GM23338 (cell line): ENCODE results near the gene MAGOHB.

Experiments used
- CREB1 ChIP-seq: fragments of 250-450 bp; sonication (Bioruptor Pico); IDR thresholded peaks from 2 replicates; pipeline ENCODE4 v1.5.0; 2020; ENCODE audit warnings: low read depth, mild to moderate bottlenecking, moderate library complexity
- EZH2phosphoT487 ChIP-seq: fragments of 200-600 bp; sonication (generic); IDR thresholded peaks from one replicate; pipeline ENCODE4 v1.8.1; 2018; ENCODE audit warnings: antibody characterized with exemption; ENCODE audit not compliant: unreplicated experiment
- POLR2AphosphoS5 ChIP-seq: IDR thresholded peaks from 2 replicates; pipeline ENCODE4 v1.6.1; 2016; ENCODE audit warnings: antibody characterized with exemption, low read depth
- TF ChIP-seq, protein P1 (sequence below), 2 experiments: fragments of 200-600 bp in 1 of 2; sonication (generic) in 1 of 2; conservative IDR thresholded peaks; 2 replicates each; pipeline versions ENCODE4 v1.5.1 to v1.6.1; 2016 to 2017; ENCODE audit warnings: antibody characterized with exemption in 2 of 2, low read depth in 2 of 2, mild to moderate bottlenecking in 2 of 2, moderate library complexity in 1 of 2
- TF ChIP-seq, protein P2 (sequence below): IDR thresholded peaks from one replicate; pipeline ENCODE4 v1.6.1; 2018; ENCODE audit warnings: antibody characterized with exemption; ENCODE audit not compliant: unreplicated experiment

DNA sequence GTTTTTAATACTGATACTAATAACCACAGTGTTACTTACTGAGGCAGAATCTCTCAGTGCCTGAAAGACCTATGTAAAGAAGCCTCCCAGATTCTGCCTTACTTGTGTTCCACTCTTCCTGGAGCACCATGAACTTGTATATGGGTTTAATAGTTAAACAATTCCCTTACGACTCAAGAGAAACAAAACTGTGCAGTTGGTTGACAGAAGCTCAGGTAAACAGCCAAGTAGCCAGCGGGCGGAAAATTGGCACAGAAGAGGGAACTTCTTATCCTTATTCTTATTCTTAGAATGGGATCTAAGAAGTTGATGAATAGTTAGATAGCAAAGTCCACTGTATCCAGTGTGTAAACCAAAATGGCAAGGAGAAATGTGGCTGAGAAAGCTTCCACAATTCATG is 22.7 kb upstream of the MAGOHB start:
- no peak for TF ChIP-seq EZH2phosphoT487
- TF ChIP-seq, protein P1, sequence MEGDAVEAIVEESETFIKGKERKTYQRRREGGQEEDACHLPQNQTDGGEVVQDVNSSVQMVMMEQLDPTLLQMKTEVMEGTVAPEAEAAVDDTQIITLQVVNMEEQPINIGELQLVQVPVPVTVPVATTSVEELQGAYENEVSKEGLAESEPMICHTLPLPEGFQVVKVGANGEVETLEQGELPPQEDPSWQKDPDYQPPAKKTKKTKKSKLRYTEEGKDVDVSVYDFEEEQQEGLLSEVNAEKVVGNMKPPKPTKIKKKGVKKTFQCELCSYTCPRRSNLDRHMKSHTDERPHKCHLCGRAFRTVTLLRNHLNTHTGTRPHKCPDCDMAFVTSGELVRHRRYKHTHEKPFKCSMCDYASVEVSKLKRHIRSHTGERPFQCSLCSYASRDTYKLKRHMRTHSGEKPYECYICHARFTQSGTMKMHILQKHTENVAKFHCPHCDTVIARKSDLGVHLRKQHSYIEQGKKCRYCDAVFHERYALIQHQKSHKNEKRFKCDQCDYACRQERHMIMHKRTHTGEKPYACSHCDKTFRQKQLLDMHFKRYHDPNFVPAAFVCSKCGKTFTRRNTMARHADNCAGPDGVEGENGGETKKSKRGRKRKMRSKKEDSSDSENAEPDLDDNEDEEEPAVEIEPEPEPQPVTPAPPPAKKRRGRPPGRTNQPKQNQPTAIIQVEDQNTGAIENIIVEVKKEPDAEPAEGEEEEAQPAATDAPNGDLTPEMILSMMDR (conservative IDR thresholded peaks at IDR 0.05; ENCODE audit: low read depth in 2 of 2): no peak
- TF ChIP-seq, protein P2, sequence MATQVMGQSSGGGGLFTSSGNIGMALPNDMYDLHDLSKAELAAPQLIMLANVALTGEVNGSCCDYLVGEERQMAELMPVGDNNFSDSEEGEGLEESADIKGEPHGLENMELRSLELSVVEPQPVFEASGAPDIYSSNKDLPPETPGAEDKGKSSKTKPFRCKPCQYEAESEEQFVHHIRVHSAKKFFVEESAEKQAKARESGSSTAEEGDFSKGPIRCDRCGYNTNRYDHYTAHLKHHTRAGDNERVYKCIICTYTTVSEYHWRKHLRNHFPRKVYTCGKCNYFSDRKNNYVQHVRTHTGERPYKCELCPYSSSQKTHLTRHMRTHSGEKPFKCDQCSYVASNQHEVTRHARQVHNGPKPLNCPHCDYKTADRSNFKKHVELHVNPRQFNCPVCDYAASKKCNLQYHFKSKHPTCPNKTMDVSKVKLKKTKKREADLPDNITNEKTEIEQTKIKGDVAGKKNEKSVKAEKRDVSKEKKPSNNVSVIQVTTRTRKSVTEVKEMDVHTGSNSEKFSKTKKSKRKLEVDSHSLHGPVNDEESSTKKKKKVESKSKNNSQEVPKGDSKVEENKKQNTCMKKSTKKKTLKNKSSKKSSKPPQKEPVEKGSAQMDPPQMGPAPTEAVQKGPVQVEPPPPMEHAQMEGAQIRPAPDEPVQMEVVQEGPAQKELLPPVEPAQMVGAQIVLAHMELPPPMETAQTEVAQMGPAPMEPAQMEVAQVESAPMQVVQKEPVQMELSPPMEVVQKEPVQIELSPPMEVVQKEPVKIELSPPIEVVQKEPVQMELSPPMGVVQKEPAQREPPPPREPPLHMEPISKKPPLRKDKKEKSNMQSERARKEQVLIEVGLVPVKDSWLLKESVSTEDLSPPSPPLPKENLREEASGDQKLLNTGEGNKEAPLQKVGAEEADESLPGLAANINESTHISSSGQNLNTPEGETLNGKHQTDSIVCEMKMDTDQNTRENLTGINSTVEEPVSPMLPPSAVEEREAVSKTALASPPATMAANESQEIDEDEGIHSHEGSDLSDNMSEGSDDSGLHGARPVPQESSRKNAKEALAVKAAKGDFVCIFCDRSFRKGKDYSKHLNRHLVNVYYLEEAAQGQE: no peak
- TF ChIP-seq POLR2AphosphoS5: no peak
- TF ChIP-seq CREB1: no peak
